Measurements from ENCODE around the gene XPOT. TPM values are rescaled to one million over a fixed set of nuclear protein-coding genes. Genes with fewer than 3 reads are reported as not detected.

XPOT gene
- total RNA-seq, 2 experiments from 2014 or later = 145 to 153 TPM

DNA sequence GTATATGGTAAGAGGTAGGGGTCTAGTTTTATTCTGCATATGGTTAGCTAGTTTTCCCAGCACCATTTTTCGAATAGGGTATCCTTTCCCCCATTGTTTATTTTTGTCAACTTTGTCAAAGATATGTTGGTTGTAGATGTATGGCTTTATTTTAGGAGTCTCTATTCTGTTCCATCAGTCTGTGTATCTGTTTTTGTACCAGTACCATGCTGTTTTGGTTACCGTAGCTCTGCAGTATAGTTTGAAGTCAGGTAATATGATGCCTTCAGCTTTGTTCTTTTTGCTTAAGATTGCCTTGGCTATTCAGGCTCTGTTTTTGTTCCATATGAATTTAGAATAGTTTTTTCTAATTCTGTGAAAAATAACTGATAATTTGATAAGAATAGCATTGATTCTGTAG, 72.7 kb downstream of the XPOT start:
- ChIA-PET CTCF (no interaction called here), POLR2A (no interaction called here)
- peaks cover 52% of the 10 kb centered on the region for H3K36me3 Mint-ChIP-seq
- no peak overlapping the region for H3K27ac Mint-ChIP-seq
- no peaks in the 10 kb centered on the region for H3K27me3 Mint-ChIP-seq
- no peaks in the 10 kb centered on the region for H3K4me1 Mint-ChIP-seq (ENCODE audit: low read depth)
- intact Hi-C loops (cut with micrococcal nuclease) = no loop called here
- no peak for DNase-seq
- peaks cover 20% of the 10 kb centered on the region for H3K9me3 Mint-ChIP-seq
- H3K4me3 Mint-ChIP-seq = no peak overlapping the region

DNA sequence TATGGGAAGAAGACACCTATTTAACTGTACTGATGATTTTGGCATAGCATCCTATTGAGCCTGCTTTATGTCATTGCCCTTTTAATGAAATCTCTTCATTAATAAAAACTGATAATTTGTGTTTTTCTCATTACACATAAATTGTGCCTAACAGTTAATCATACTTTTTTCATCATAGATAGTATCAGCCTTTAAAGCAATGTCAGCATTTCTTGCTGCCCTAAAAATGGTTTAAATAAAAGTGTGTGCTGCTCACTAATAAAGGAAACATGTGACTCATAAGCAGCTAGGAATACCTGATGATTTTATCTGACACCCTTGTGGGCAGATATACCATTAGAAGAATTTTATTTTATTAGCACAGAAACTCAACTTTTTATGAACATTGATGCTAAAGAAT, 74.5 kb downstream of the XPOT start:
- Mint-ChIP-seq H3K4me1 (ENCODE audit: low read depth) (no peaks in the 10 kb centered on the region), H3K36me3 (peaks cover 42% of the 10 kb centered on the region), H3K27me3 (no peaks in the 10 kb centered on the region), H3K27ac (no peak overlapping the region), H3K4me3 (no peak overlapping the region), H3K9me3 (peaks cover 20% of the 10 kb centered on the region)
- intact Hi-C loops (cut with micrococcal nuclease) = no loop called here
- CTCF ChIA-PET = no interaction called here
- POLR2A ChIA-PET = no interaction called here
- DNase-seq = no peak

DNA sequence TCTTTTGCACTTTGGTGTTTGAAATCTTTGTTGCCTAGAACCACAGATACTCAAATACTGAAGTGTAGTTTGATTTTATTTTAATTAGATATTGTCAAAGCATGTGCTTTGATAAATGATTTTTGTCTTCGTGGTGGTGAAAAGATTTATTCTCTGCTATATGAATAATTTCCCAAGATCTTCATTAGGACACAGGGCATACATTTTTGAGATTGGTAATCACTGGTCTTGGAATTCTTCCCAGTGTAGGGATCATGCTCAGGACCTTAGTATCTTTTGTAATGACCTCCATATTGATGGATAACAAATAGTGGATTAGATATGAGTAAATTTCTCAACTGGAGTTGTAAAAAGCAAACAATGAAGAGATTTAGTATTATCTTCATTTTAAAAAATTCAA, 76.0 kb downstream of the XPOT start:
- Mint-ChIP-seq H3K4me3 (no peak overlapping the region), H3K27ac (no peak overlapping the region), H3K4me1 (ENCODE audit: low read depth) (no peaks in the 10 kb centered on the region), H3K27me3 (no peaks in the 10 kb centered on the region), H3K36me3 (peaks cover 32% of the 10 kb centered on the region), H3K9me3 (peaks cover 20% of the 10 kb centered on the region)
- CTCF ChIA-PET = no interaction called here
- intact Hi-C loops (cut with micrococcal nuclease) = no loop called here
- POLR2A ChIA-PET = no interaction called here
- no peak for DNase-seq

DNA sequence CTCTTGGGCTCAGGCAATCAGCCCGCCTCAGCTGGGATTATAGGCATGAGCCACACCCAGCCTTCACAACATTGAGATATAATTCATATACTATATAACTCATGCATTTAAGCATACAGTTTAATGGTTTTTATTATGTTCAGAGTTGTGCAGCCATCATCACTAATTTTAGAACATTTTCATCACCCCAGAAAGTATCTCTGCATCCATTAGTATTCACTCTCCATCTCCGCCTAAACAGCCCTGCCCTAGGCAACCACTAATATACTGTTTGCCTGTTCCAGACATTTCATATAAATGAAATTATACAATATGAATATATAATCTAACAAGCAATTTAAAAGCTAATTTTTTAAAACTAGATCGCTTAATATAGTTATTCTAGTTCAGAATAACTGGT, 82.5 kb downstream of the XPOT start:
- no peaks in the 10 kb centered on the region for H3K27me3 Mint-ChIP-seq
- intact Hi-C loops (cut with micrococcal nuclease) = no loop called here
- peaks cover 12% of the 10 kb centered on the region for H3K4me1 Mint-ChIP-seq (ENCODE audit: low read depth)
- H3K4me3 Mint-ChIP-seq = no peak overlapping the region
- H3K9me3 Mint-ChIP-seq = no peaks in the 10 kb centered on the region
- ChIA-PET POLR2A (no interaction called here), CTCF (no interaction called here)
- no peak overlapping the region for H3K27ac Mint-ChIP-seq
- no peak for DNase-seq
- peaks cover 31% of the 10 kb centered on the region for H3K36me3 Mint-ChIP-seq

DNA sequence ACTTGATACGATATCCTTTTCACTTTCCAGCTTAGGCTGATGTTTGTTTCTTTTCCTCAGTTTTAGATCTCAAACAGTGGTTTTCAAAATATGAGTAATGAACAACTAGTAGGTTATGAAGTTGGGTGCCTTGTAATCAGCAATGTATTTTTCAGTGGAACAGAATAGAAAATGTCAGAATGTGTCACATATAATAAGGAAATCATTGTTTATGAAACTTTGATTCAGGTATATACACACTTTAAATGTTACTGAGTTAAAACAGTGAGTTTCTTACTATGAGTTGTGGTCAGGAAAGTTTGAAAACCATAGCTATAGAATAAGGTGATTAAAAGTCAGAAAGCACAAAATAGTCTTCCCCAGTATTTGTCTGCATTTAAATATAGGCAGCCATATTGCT, 87.5 kb downstream of the XPOT start:
- DNase-seq = no peak
- intact Hi-C loops (cut with micrococcal nuclease) = loop anchor here (1.0 to 2.0 kb wide), 2 partner anchors 39 to 45 kb away; partner anchors contain the start of gene TBK1
- Mint-ChIP-seq H3K36me3 (peaks cover 39% of the 10 kb centered on the region), H3K9me3 (no peaks in the 10 kb centered on the region), H3K4me1 (ENCODE audit: low read depth) (peaks cover 30% of the 10 kb centered on the region), H3K27me3 (no peaks in the 10 kb centered on the region), H3K27ac (peak overlapping the region; percentile 49), H3K4me3 (no peak overlapping the region)
- POLR2A ChIA-PET = no interaction called here
- CTCF ChIA-PET = no interaction called here

DNA sequence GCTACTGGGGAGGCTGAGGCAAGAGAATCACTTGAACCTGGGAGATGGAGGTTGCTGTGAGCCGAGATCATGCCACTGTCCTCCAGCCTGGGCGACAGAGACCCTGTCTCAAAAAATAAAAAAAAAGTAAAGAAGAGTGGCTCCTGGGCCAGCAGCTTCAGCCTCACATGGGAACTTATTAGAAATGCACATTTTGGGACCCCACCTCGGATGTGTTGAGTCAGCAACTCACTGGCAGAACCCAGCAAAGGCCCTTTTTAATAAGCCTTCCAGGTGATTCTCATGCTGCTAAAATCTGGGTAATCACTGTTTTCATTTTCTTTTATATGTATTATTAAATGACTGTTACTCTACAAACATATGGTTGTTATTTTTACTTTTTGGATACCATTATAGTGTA, 89.3 kb downstream of the XPOT start:
- no peaks in the 10 kb centered on the region for H3K27me3 Mint-ChIP-seq
- CTCF ChIA-PET = no interaction called here
- no peaks in the 10 kb centered on the region for H3K9me3 Mint-ChIP-seq
- no peak overlapping the region for H3K27ac Mint-ChIP-seq
- no peak overlapping the region for H3K4me3 Mint-ChIP-seq
- no peak for DNase-seq
- intact Hi-C loops (cut with micrococcal nuclease) = no loop called here
- H3K36me3 Mint-ChIP-seq = peaks cover 38% of the 10 kb centered on the region
- peaks cover 39% of the 10 kb centered on the region for H3K4me1 Mint-ChIP-seq (ENCODE audit: low read depth)
- POLR2A ChIA-PET = no interaction called here

DNA sequence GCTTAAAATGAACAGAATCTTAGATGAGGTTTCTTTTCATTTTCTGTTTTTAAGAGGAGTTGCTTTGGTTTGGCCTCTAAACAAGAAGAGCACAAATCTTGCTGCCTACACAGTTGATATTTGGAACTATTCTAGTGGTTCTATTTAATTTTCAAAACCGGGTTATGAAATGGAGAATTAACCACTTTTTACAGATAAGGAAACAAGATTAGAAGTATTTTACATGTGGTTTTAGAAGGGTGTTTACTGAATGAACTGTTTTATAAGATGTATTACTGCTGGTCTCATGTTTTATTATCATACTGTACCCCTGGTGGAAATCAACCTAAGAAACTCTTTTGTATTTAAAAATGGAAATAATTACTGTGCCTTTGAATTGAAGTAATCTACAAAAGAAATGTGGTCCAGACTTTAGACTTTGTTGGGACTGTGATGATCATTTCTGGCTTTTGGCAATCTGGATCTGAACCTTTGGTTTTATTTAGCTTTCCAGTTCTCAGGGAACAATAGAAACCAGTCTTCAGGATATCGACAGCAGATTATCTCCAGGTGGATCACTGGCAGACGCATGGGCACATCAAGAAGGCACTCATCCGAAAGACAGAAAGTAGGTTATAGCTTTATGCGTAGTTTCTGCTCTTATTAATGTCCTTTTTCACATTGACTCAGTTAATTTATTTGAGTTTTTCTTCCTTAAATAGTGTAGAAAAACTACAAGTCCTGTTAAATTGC, 91.0 kb downstream of the XPOT start:
- ChIA-PET POLR2A (no interaction called here), CTCF (interaction anchor here (0.6 to 0.8 kb wide), 2 partner anchors 54 to 652 kb away, joined by 3 read pairs; no protein-coding TSS in a partner anchor)
- Mint-ChIP-seq H3K4me3 (no peak overlapping the region), H3K27me3 (no peaks in the 10 kb centered on the region), H3K27ac (no peak overlapping the region), H3K9me3 (no peaks in the 10 kb centered on the region), H3K36me3 (peaks cover 34% of the 10 kb centered on the region), H3K4me1 (ENCODE audit: low read depth) (peaks cover 34% of the 10 kb centered on the region)
- DNase-seq = no peak
- intact Hi-C loops (cut with micrococcal nuclease) = no loop called here

DNA sequence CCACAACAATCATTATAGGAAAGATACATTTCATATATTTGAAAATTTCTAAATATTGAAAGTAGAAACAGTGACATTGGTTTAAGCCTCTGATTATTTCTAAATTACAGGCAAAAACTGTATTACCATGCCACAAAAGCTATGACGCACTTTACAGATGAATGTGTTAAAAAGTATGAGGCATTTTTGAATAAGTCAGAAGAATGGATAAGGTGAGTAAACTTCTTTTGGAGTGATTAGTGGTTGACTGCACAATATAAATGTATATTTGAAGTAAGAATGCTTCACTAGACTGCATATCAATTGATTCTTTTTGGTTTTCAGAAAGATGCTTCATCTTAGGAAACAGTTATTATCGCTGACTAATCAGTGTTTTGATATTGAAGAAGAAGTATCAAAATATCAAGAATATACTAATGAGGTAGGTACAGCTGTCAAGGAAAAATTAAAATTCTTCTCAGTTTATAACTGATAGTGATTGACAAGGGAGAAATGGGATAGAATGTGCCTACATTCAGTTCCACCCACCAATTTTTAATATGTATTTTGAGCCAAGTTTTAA, 92.7 kb downstream of the XPOT start:
- POLR2A ChIA-PET = interaction anchor here (0.6 kb wide), 1 partner anchor 111 kb away, joined by 3 read pairs; no protein-coding TSS in a partner anchor
- intact Hi-C loops (cut with micrococcal nuclease) = no loop called here
- Mint-ChIP-seq H3K27ac (peak overlapping the region; percentile 28), H3K4me1 (ENCODE audit: low read depth) (peaks cover 26% of the 10 kb centered on the region), H3K27me3 (no peaks in the 10 kb centered on the region), H3K9me3 (no peaks in the 10 kb centered on the region), H3K4me3 (no peak overlapping the region), H3K36me3 (peaks cover 32% of the 10 kb centered on the region)
- no peak for DNase-seq
- CTCF ChIA-PET = interaction anchor here (0.6 kb wide), 1 partner anchor 32 kb away, joined by 3 read pairs; no protein-coding TSS in a partner anchor

DNA sequence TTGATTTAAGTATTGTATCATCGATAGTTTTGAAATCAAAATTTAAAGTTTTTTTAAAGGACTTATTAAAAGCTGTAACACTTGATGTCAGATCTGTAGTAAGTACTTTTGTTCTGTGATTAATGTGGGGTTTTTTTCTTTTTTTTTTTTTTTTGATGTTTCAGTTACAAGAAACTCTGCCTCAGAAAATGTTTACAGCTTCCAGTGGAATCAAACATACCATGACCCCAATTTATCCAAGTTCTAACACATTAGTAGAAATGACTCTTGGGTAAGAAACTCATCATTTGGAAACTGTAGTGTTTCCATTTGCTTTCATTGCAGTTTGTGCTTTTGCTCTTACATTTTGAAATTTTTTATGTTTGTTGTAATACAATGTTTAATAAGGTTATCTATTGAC, 93.3 kb downstream of the XPOT start:
- H3K27me3 Mint-ChIP-seq = no peaks in the 10 kb centered on the region
- H3K4me1 Mint-ChIP-seq (ENCODE audit: low read depth) = peaks cover 22% of the 10 kb centered on the region
- ChIA-PET POLR2A (interaction anchor here (0.6 kb wide), 1 partner anchor 111 kb away, joined by 3 read pairs; no protein-coding TSS in a partner anchor), CTCF (no interaction called here)
- H3K4me3 Mint-ChIP-seq = no peak overlapping the region
- H3K9me3 Mint-ChIP-seq = no peaks in the 10 kb centered on the region
- intact Hi-C loops (cut with micrococcal nuclease) = no loop called here
- peaks cover 32% of the 10 kb centered on the region for H3K36me3 Mint-ChIP-seq
- peak overlapping the region; percentile 54 for H3K27ac Mint-ChIP-seq
- DNase-seq = no peak

DNA sequence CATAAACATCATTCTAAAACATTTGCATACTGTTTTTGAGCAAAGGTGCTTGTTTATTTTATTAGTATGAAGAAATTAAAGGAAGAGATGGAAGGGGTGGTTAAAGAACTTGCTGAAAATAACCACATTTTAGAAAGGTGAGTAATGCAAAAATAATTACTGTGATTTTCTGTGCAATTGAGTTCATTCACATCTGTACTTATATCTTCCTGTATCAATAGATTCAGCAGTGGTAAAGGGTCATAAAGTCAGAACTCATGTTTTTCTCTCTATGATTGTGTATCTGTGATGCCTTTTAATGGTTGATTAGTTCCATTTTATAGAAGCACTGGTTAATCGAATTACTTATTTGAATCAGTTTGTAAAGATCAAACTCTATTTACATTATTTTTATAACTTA, 93.7 kb downstream of the XPOT start:
- Mint-ChIP-seq H3K27ac (peak overlapping the region; percentile 54), H3K4me3 (no peak overlapping the region), H3K36me3 (peaks cover 32% of the 10 kb centered on the region), H3K9me3 (no peaks in the 10 kb centered on the region), H3K4me1 (ENCODE audit: low read depth) (peaks cover 22% of the 10 kb centered on the region), H3K27me3 (no peaks in the 10 kb centered on the region)
- POLR2A ChIA-PET = no interaction called here
- intact Hi-C loops (cut with micrococcal nuclease) = no loop called here
- no peak for DNase-seq
- CTCF ChIA-PET = no interaction called here

DNA sequence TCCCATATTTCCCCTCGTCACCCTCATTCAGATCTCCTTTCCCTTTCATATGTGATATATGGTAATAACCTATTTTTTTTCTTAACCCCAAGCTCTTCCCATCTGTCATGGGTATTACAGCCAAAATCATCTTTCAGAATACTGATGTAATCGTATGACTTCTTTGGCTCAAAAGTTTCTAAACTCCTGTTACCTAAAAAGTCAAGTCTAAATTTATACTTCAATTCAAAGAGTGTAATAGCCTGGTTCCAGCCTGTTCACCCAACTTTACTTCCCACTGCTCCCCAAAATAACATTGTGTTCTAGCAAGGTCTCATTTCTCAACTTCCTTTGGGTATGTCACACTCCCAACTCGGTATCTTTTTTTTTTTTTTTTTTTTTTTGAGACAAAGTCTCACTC, 96.2 kb downstream of the XPOT start:
- Mint-ChIP-seq H3K27ac (no peak overlapping the region), H3K36me3 (peaks cover 26% of the 10 kb centered on the region), H3K27me3 (no peaks in the 10 kb centered on the region), H3K9me3 (no peaks in the 10 kb centered on the region), H3K4me3 (no peak overlapping the region), H3K4me1 (ENCODE audit: low read depth) (peaks cover 14% of the 10 kb centered on the region)
- POLR2A ChIA-PET = no interaction called here
- intact Hi-C loops (cut with micrococcal nuclease) = no loop called here
- CTCF ChIA-PET = interaction anchor here (1.0 kb wide), 1 partner anchor 49 kb away, joined by 4 read pairs; no protein-coding TSS in a partner anchor
- no peak for DNase-seq

Data from activated CD4-positive, alpha-beta memory T cell treated with anti-CD3 and anti-CD28 coated beads for 36 hours (primary cell).